ENCODE measurements around the gene ATXN1.

GRCh38 chr6:16769131-16769985 lies 8.1 kb upstream of the ATXN1 start:
- TF ChIP-seq ZNF311 (tag by site-specific recombination; IDR thresholded peaks at IDR 0.05; ENCODE audit: borderline replicate concordance) (no peak), CTCF (tag by site-specific recombination; IDR thresholded peaks at IDR 0.05) (no peak), ZBTB17 (tag by site-specific recombination; IDR thresholded peaks at IDR 0.05) (peak; percentile 81), ZXDB (tag by site-specific recombination; IDR thresholded peaks at IDR 0.05) (peak; percentile 40; the same call in 1 of the 2 replicates), INSM2 (tag by site-specific recombination; IDR thresholded peaks at IDR 0.05) (no peak), ZNF114 (tag by site-specific recombination; IDR thresholded peaks at IDR 0.05) (no peak), ZNF324 (tag by site-specific recombination; IDR thresholded peaks at IDR 0.05) (no peak), REPIN1 (tag by site-specific recombination; IDR thresholded peaks at IDR 0.05; ENCODE audit: low read depth) (no peak), ZNF777 (tag by site-specific recombination; IDR thresholded peaks at IDR 0.05; ENCODE audit: borderline replicate concordance) (no peak), ZSCAN5A (tag by site-specific recombination; IDR thresholded peaks at IDR 0.05) (no peak), ATF2 (tag by site-specific recombination; IDR thresholded peaks at IDR 0.05; ENCODE audit: low read depth) (no peak), SETDB1 (IDR thresholded peaks at IDR 0.05; ENCODE audit: insufficient read length, low read length) (no peak), ZBTB7A (tag by site-specific recombination; IDR thresholded peaks at IDR 0.05; ENCODE audit: low read depth) (no peak)
- TF ChIP-seq, protein P1, sequence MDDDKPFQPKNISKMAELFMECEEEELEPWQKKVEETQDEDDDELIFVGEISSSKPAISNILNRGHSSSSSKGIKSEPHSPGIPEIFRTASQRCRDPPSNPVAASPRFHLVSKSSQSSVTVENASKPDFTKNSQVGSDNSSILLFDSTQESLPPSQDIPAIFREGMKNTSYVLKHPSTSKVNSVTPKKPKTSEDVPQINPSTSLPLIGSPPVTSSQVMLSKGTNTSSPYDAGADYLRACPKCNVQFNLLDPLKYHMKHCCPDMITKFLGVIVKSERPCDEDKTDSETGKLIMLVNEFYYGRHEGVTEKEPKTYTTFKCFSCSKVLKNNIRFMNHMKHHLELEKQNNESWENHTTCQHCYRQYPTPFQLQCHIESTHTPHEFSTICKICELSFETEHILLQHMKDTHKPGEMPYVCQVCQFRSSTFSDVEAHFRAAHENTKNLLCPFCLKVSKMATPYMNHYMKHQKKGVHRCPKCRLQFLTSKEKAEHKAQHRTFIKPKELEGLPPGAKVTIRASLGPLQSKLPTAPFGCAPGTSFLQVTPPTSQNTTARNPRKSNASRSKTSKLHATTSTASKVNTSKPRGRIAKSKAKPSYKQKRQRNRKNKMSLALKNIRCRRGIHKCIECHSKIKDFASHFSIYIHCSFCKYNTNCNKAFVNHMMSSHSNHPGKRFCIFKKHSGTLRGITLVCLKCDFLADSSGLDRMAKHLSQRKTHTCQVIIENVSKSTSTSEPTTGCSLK (tag by site-specific recombination; IDR thresholded peaks at IDR 0.05), result no peak
